Common myeloid progenitor, CD34-positive (primary cell): Measurements from ENCODE around the gene HHEX.

Experiments used
- CTCF ChIA-PET: fragments of 350-600 bp; sonication (Branson Sonifier 250); formaldehyde crosslinking; loops from one replicate; lab custom pipeline; 2021; ENCODE audit warnings: antibody characterized with exemption; lab: Charles Lee
- POLR2A ChIA-PET: fragments of 350-600 bp; sonication (Branson Sonifier 250); formaldehyde crosslinking; loops from one replicate; lab custom pipeline; 2021; ENCODE audit warnings: antibody characterized with exemption; lab: Charles Lee
- DNase-seq, 3 donors: peaks; one replicate each; pipeline versions ENCODE4 v3.0.0 to v3.0.0-alpha.2; 2013
- H3K27ac ChIP-seq, 2 experiments: 1 replicate in 1 of 2; 2 replicates in 1 of 2; pipeline ENCODE4 v1.7.0; 2013; ENCODE audit warnings: inconsistent platforms in 2 of 2, low read length in 2 of 2, mild to moderate bottlenecking in 2 of 2, low read depth in 1 of 2, moderate library complexity in 1 of 2; ENCODE audit not compliant: severe bottlenecking in 2 of 2, insufficient read depth in 1 of 2, poor library complexity in 1 of 2
- H3K27me3 ChIP-seq, 5 experiments: replicated peaks in 2 of 5; 1 replicate in 3 of 5; 2 replicates in 2 of 5; pipeline versions ENCODE4 v1.6.1 to v1.7.0; 2013; ENCODE audit warnings: low read length in 4 of 5, mild to moderate bottlenecking in 2 of 5, moderate library complexity in 2 of 5, inconsistent platforms in 1 of 5; ENCODE audit not compliant: insufficient read depth in 5 of 5, control insufficient read depth in 4 of 5
- H3K36me3 ChIP-seq, 4 experiments: 1 replicate in 2 of 4; 2 replicates in 2 of 4; pipeline versions ENCODE4 v1.6.1 to v1.7.0; 2013; ENCODE audit warnings: low read length in 3 of 4, control low read depth in 1 of 4, mild to moderate bottlenecking in 1 of 4; ENCODE audit not compliant: control insufficient read depth in 4 of 4, insufficient read depth in 4 of 4
- H3K4me1 ChIP-seq, 4 experiments: 1 replicate in 3 of 4; 2 replicates in 1 of 4; pipeline versions ENCODE4 v1.6.1 to v1.7.1; 2013; ENCODE audit warnings: low read length in 3 of 4, mild to moderate bottlenecking in 3 of 4, control low read depth in 1 of 4, inconsistent platforms in 1 of 4, moderate library complexity in 1 of 4; ENCODE audit not compliant: control insufficient read depth in 4 of 4, insufficient read depth in 4 of 4; ENCODE audit errors: control extremely low read depth in 1 of 4
- H3K4me3 ChIP-seq, 7 experiments: 1 replicate in 4 of 7; 2 replicates in 3 of 7; pipeline versions ENCODE4 v1.5.1 to v1.7.0; 2013; ENCODE audit warnings: mild to moderate bottlenecking in 7 of 7, low read length in 6 of 7, moderate library complexity in 6 of 7, inconsistent platforms in 2 of 7, low read depth in 2 of 7, control low read depth in 1 of 7; ENCODE audit not compliant: insufficient read depth in 4 of 7, control insufficient read depth in 1 of 7; ENCODE audit errors: extremely low read depth in 1 of 7
- H3K9me3 ChIP-seq, 5 experiments: 1 replicate in 4 of 5; 2 replicates in 1 of 5; pipeline versions ENCODE4 v1.6.1 to v1.7.1; 2013; ENCODE audit warnings: low read length in 4 of 5, mild to moderate bottlenecking in 2 of 5, inconsistent platforms in 1 of 5, low read depth in 1 of 5, moderate library complexity in 1 of 5; ENCODE audit not compliant: control insufficient read depth in 4 of 5, insufficient read depth in 2 of 5; ENCODE audit errors: control extremely low read depth in 1 of 5
- WGBS: methylation state at CpG from one replicate; pipeline ENCODE4 v1.1.5; 2013; ENCODE audit not compliant: insufficient coverage; 5-methylcytosine and 5-hydroxymethylcytosine counted together

The HHEX gene

GRCh38 chr10:92696606-92697383 is 7.0 kb downstream of the HHEX start:
- CTCF ChIA-PET, result interaction anchor here (0.5 to 2.1 kb wide), 4 partner anchors 35 to 731 kb away, joined by 3 to 6 read pairs (median 4); no protein-coding TSS in a partner anchor
- H3K4me3 ChIP-seq, result no peak overlapping the region

GRCh38 chr10:92697663-92698511 is 8.1 kb downstream of the HHEX start:
- H3K9me3 ChIP-seq, result no peaks in the 10 kb centered on the region
- H3K36me3 ChIP-seq, result peaks cover 7 to 27% (median 16%) of the 10 kb centered on the region in 4 experiments
- peaks cover 35 to 73% (median 59%) of the 10 kb centered on the region in 4 experiments for H3K4me1 ChIP-seq
- ChIA-PET CTCF (interaction anchor here (0.8 to 2.1 kb wide), 6 partner anchors 9 to 180 kb away, joined by 3 to 6 read pairs (median 4); partner anchors contain the start of gene HHEX), POLR2A (no interaction called here)
- no peaks in the 10 kb centered on the region for H3K27me3 ChIP-seq
- H3K4me3 ChIP-seq, result peak overlapping the region in 2 of 7 experiments; percentile 11 to 15
- H3K27ac ChIP-seq, result no peak overlapping the region
- WGBS, result 90% methylated on average over 3 of the region's 7 CpGs
- peak; percentile 49 to 67 (median 62) for DNase-seq

More at GRCh38 chr10:92696606-92697383, 7.0 kb downstream of the HHEX start:
- Histone ChIP-seq H3K9me3 (no peaks in the 10 kb centered on the region), H3K27ac (no peak overlapping the region), H3K4me1 (peaks cover 35 to 77% (median 64%) of the 10 kb centered on the region in 4 experiments), H3K27me3 (no peaks in the 10 kb centered on the region), H3K36me3 (peaks cover 7 to 38% (median 19%) of the 10 kb centered on the region in 4 experiments)
- POLR2A ChIA-PET, result no interaction called here
- DNase-seq, result no peak
- WGBS, result 93% methylated on average over 4 of the region's 7 CpGs

DNA sequence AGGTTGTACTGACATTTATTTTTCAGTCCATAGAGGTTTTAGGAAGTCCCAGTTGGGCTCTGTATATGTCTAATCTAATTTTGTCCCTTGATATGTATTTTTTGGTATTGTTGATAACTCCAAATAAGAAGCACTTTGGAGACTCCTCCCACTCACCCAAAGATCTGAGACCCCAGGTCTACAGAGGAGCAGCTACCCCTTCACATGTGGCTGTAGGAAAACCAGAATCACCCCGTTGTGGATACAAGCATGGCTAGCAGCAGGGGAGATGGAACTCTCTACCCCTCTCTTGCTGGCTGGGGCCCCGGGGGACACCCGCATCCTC is 9.4 kb downstream of the HHEX start:
- 0% methylated on average over 3 of the region's 3 CpGs for WGBS
- Histone ChIP-seq H3K4me3 (peak overlapping the region in 6 of 7 experiments; percentile 48 to 73 (median 66)), H3K36me3 (peaks cover 7 to 18% (median 14%) of the 10 kb centered on the region in 4 experiments), H3K4me1 (peaks cover 23 to 62% (median 52%) of the 10 kb centered on the region in 4 experiments), H3K27ac (peak overlapping the region in 1 of 2 experiments; percentile 62), H3K27me3 (no peaks in the 10 kb centered on the region), H3K9me3 (no peaks in the 10 kb centered on the region)
- CTCF ChIA-PET, result interaction anchor here (1.5 to 2.0 kb wide), 3 partner anchors 8 to 147 kb away, joined by 4 to 5 read pairs (median 4); no protein-coding TSS in a partner anchor
- POLR2A ChIA-PET, result interaction anchor here (0.6 to 2.7 kb wide), 2 partner anchors 9 to 135 kb away, joined by 4 to 17 read pairs; partner anchors contain the start of gene HHEX
- no peak for DNase-seq

DNA sequence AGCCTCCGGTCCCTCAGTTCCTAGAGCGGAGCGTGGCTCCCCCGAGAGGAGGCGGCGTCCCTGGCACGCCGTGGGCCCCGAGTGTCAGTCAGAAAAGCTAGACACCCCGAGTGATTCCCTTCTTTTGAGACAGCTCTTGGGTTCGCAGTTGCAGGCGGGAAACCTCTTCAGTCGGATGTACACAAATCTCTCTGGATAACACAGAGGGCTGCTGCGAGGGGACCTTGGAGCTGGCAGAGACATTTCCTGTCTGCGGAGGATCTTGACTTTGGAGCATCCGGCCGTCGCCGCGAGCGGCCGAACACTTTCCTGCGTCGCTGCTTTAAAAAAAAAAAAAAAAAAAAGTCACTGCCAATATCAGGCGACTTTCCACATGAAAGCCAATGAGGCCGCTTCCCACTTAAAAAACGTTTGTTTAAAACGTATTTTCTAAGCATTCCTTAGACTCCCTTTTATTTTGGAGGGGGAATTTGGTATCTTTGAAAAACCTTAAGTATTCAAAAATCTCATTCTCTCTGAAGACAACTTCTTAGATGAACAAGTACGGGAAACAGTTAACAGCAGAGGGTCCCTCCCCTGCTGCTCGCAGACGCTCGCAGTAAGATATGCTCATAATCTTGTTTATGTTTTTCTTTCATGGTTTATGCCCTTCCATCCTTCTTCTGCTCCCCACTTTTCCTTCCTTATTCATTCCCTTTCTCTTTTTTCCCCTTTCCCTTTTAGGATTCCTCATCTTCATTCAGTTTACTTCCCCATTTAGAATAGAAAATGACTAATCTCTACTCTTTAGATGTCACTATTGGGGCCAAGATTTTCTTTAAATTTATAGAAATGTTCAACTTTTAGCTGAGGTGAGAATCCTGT is 10.0 kb downstream of the HHEX start:
- peak; percentile 39 to 67 (median 52) for DNase-seq
- H3K27ac ChIP-seq, result peak overlapping the region in 1 of 2 experiments; percentile 62
- 0% methylated on average over 24 of the region's 32 CpGs for WGBS
- H3K9me3 ChIP-seq, result no peaks in the 10 kb centered on the region
- peaks cover 2 to 14% (median 9%) of the 10 kb centered on the region in 4 experiments for H3K36me3 ChIP-seq
- H3K27me3 ChIP-seq, result no peaks in the 10 kb centered on the region
- peaks cover 18 to 56% (median 47%) of the 10 kb centered on the region in 4 experiments for H3K4me1 ChIP-seq
- POLR2A ChIA-PET, result interaction anchor here (2.7 kb wide), 1 partner anchor 9 kb away, joined by 17 read pairs; the partner anchor contains the start of gene HHEX
- peak overlapping the region in 6 of 7 experiments; percentile 48 to 73 (median 66) for H3K4me3 ChIP-seq
- CTCF ChIA-PET, result interaction anchor here (1.5 to 2.0 kb wide), 3 partner anchors 9 to 147 kb away, joined by 4 to 5 read pairs (median 4); no protein-coding TSS in a partner anchor

GRCh38 chr10:92702301-92702916 is 12.7 kb downstream of the HHEX start:
- POLR2A ChIA-PET, result interaction anchor here (0.6 to 1.5 kb wide), 4 partner anchors 11 to 117 kb away, joined by 3 to 7 read pairs (median 4); partner anchors contain the start of gene HHEX
- WGBS, result 8% methylated on average over 2 of the region's 4 CpGs
- Histone ChIP-seq H3K27ac (no peak overlapping the region), H3K36me3 (no peaks in the 10 kb centered on the region), H3K27me3 (no peaks in the 10 kb centered on the region), H3K4me1 (peaks cover 15 to 39% (median 31%) of the 10 kb centered on the region in 4 experiments), H3K4me3 (peak overlapping the region in 6 of 7 experiments; percentile 19 to 73 (median 50)), H3K9me3 (no peaks in the 10 kb centered on the region)
- DNase-seq, result peak; percentile 67 to 90 (median 79)
- CTCF ChIA-PET, result interaction anchor here (0.7 to 1.8 kb wide), 5 partner anchors 11 to 112 kb away, joined by 3 to 6 read pairs (median 4); partner anchors contain the start of gene HHEX
